Cardiac muscle cell (in vitro differentiated cells and primary cell): ENCODE data around the gene NELL2. TPM values are rescaled to one million over a fixed set of nuclear protein-coding genes. Genes with fewer than 3 reads are reported as not detected.

Source experiments
- DNase-seq, 2 donors: peaks; one replicate each; pipeline versions ENCODE4 v3.0.0 to v3.0.0-alpha.2; 2010 to 2017; ENCODE audit warnings: low read depth in 1 of 2, low spot score in 1 of 2
- H3K27ac ChIP-seq: fragments of 200-600 bp; sonication (generic); 2 replicates; pipeline ENCODE4 v1.5.1; 2016
- H3K27me3 ChIP-seq: fragments of 200-600 bp; sonication (generic); 2 replicates; pipeline ENCODE4 v1.6.0; 2016; ENCODE audit warnings: control low read depth
- H3K36me3 ChIP-seq: fragments of 200-600 bp; sonication (generic); 2 replicates; pipeline ENCODE4 v1.5.1; 2016; ENCODE audit warnings: control low read depth
- H3K4me1 ChIP-seq: fragments of 200-600 bp; sonication (generic); 2 replicates; pipeline ENCODE4 v1.8.1; 2017; ENCODE audit warnings: low read depth, mild to moderate bottlenecking, mixed run types
- H3K4me3 ChIP-seq: fragments of 200-600 bp; sonication (generic); 2 replicates; pipeline ENCODE4 v1.5.1; 2016; ENCODE audit warnings: mild to moderate bottlenecking
- H3K9me3 ChIP-seq: fragments of 200-600 bp; sonication (generic); 2 replicates; pipeline ENCODE4 v1.5.1; 2017; ENCODE audit warnings: low read depth, mild to moderate bottlenecking, control low read depth
- CTCF ChIP-seq: IDR thresholded peaks from 2 replicates; pipeline ENCODE4 v1.5.1; 2012; ENCODE audit warnings: low read depth, mild to moderate bottlenecking, low read length
- polyA plus RNA-seq: library from polyadenylated mRNA; unstranded; fragments of >200 nt; fragmentation: Nextera tagmentation; extraction: Ambion mirVana; gene quantifications from 2 replicates; pipeline ENCODE4 v1.2.1, GENCODE V29; 2016
- total RNA-seq: library from RNA; depleted of rRNA; stranded (reverse); fragments of >200 nt; gene quantifications from 2 replicates; pipeline ENCODE4 v1.2.3, GENCODE V29; 2016

NELL2 gene
- total and polyA plus RNA-seq, 2 experiments from 2014 or later = 1.6 to 3.3 TPM

- Histone ChIP-seq H3K27me3 (no peaks in the 10 kb centered on the region), H3K9me3 (no peaks in the 10 kb centered on the region), H3K36me3 (no peaks in the 10 kb centered on the region), H3K27ac (no peak overlapping the region), H3K4me1 (no peaks in the 10 kb centered on the region), H3K4me3 (no peak overlapping the region)
- no peak for TF ChIP-seq CTCF
- no peak for DNase-seq
Measured at GRCh38 chr12:44484862-44485261, 391.3 kb downstream of the NELL2 start.

- Histone ChIP-seq H3K4me1 (no peaks in the 10 kb centered on the region), H3K4me3 (no peak overlapping the region), H3K36me3 (no peaks in the 10 kb centered on the region), H3K27ac (no peak overlapping the region), H3K9me3 (no peaks in the 10 kb centered on the region), H3K27me3 (no peaks in the 10 kb centered on the region)
- DNase-seq = no peak
- TF ChIP-seq CTCF = no peak
Measured at GRCh38 chr12:44477331-44477980, 398.7 kb downstream of the NELL2 start.

- no peaks in the 10 kb centered on the region for H3K4me1 ChIP-seq
- DNase-seq = no peak
- no peak overlapping the region for H3K27ac ChIP-seq
- no peak for TF ChIP-seq CTCF
- H3K9me3 ChIP-seq = no peaks in the 10 kb centered on the region
- H3K4me3 ChIP-seq = no peak overlapping the region
- no peaks in the 10 kb centered on the region for H3K27me3 ChIP-seq
- no peaks in the 10 kb centered on the region for H3K36me3 ChIP-seq
Measured at GRCh38 chr12:44476683-44477082, 399.4 kb downstream of the NELL2 start.

GRCh38 chr12:44465139-44465538 is 411.0 kb downstream of the NELL2 start:
- Histone ChIP-seq H3K4me1 (no peaks in the 10 kb centered on the region), H3K4me3 (no peak overlapping the region), H3K27me3 (no peaks in the 10 kb centered on the region), H3K9me3 (no peaks in the 10 kb centered on the region), H3K27ac (no peak overlapping the region), H3K36me3 (no peaks in the 10 kb centered on the region)
- no peak for TF ChIP-seq CTCF
- DNase-seq = peak in 1 of 2 donors; percentile 19

- H3K27ac ChIP-seq = no peak overlapping the region
- TF ChIP-seq CTCF = no peak
Measured at GRCh38 chr12:44464180-44464579, 411.9 kb downstream of the NELL2 start.

More at GRCh38 chr12:44464180-44464579, 411.9 kb downstream of the NELL2 start:
- Histone ChIP-seq H3K4me1 (no peaks in the 10 kb centered on the region), H3K9me3 (no peaks in the 10 kb centered on the region), H3K27me3 (no peaks in the 10 kb centered on the region), H3K36me3 (no peaks in the 10 kb centered on the region), H3K4me3 (no peak overlapping the region)
- DNase-seq = no peak
